Measurements from ENCODE around the gene OPN1SW. TPM values are rescaled to one million over a fixed set of nuclear protein-coding genes. Genes with fewer than 3 reads are reported as not detected.

Gene OPN1SW
- total and polyA plus RNA-seq, 9 of the 15 experiments (the other 6 are each of a cell fraction or from before 2014, with no cell fraction given): 0.84 to 1.0 TPM; not detected in 7

- TF ChIP-seq MYC (IDR thresholded peaks at IDR 0.05; ENCODE audit: low read depth, low read length): peak; percentile 71
- TF ChIP-seq MYC (CRISPR knock-in tag; IDR thresholded peaks at IDR 0.05; ENCODE audit: borderline replicate concordance, low read depth): no peak
- peak; percentile 87 for TF ChIP-seq VEZF1 (CRISPR knock-in tag; IDR thresholded peaks at IDR 0.05)
- peak; percentile 60; the same call in 1 of the 2 replicates for TF ChIP-seq ZNF263 (CRISPR knock-in tag; IDR thresholded peaks at IDR 0.05; ENCODE audit: borderline replicate concordance)
- TF ChIP-seq ZC3H4 (CRISPR knock-in tag; IDR thresholded peaks at IDR 0.05; ENCODE audit: borderline replicate concordance): no peak
- TF ChIP-seq ZNF764 (CRISPR knock-in tag; IDR thresholded peaks at IDR 0.05; ENCODE audit: low read depth): no peak
- no peak for TF ChIP-seq SIRT6 (IDR thresholded peaks at IDR 0.05; ENCODE audit: low read depth, low read length)
- TF ChIP-seq MXD1 (CRISPR knock-in tag; IDR thresholded peaks at IDR 0.05; ENCODE audit: borderline replicate concordance, poor library complexity, severe bottlenecking): no peak
- TF ChIP-seq GTF2F1 (IDR thresholded peaks at IDR 0.05; ENCODE audit: low read depth, low read length): no peak
- TF ChIP-seq RBM22 (IDR thresholded peaks at IDR 0.05; ENCODE audit: low read depth, low read length, poor library complexity, severe bottlenecking): no peak
- peak; percentile 59 for TF ChIP-seq L3MBTL2 (IDR thresholded peaks at IDR 0.05)
- TF ChIP-seq EP300 (IDR thresholded peaks at IDR 0.05; ENCODE audit: low read length): peak; percentile 79
- TF ChIP-seq KDM1A (IDR thresholded peaks at IDR 0.05): no peak; a peak in 1 of 4 replicates
- peak; percentile 26 for TF ChIP-seq NUFIP1 (IDR thresholded peaks at IDR 0.05; ENCODE audit: partially characterized antibody)
- peak; percentile 37; the same call in 1 of the 2 replicates for TF ChIP-seq CREB1 (IDR thresholded peaks at IDR 0.05)
- TF ChIP-seq CREB1 (CRISPR knock-in tag; IDR thresholded peaks at IDR 0.05): no peak
- no peak for TF ChIP-seq STAT5B (CRISPR knock-in tag; IDR thresholded peaks at IDR 0.05)
- TF ChIP-seq ZNF780A (CRISPR knock-in tag; IDR thresholded peaks at IDR 0.05): no peak
- TF ChIP-seq CEBPB (tag; IDR thresholded peaks at IDR 0.05): peak; percentile 96
- TF ChIP-seq FOSL1 (tag; conservative IDR thresholded peaks at IDR 0.05): 0 out of 2 replicates have a peak, but pooled peaks have one; percentile 15
- peak; percentile 95 for TF ChIP-seq ZNF316 (IDR thresholded peaks at IDR 0.05)
- TF ChIP-seq KDM4B (IDR thresholded peaks at IDR 0.05; ENCODE audit: borderline replicate concordance in 2 of 2, low read depth in 1 of 2): peak in 1 of 2 experiments; percentile 69; a peak in 1 of 4 replicates
- peak; percentile 60; the same call in 1 of the 2 replicates for TF ChIP-seq CXXC5 (CRISPR knock-in tag; IDR thresholded peaks at IDR 0.05)
- no peak for TF ChIP-seq SETDB1 (IDR thresholded peaks at IDR 0.05; ENCODE audit: low read length)
- peak; percentile 94 for TF ChIP-seq GATA2 (CRISPR knock-in tag; IDR thresholded peaks at IDR 0.05)
- 0 out of 2 replicates have a peak, but pooled peaks have one; percentile 18 for TF ChIP-seq TOE1 (IDR thresholded peaks at IDR 0.05; ENCODE audit: borderline replicate concordance)
- no peak for TF ChIP-seq TOE1 (CRISPR knock-in tag; IDR thresholded peaks at IDR 0.05; ENCODE audit: borderline replicate concordance, low read depth)
- TF ChIP-seq ETV6 (IDR thresholded peaks at IDR 0.05; ENCODE audit: borderline replicate concordance in 1 of 2, low read depth in 2 of 2, low read length in 1 of 2): peak in 1 of 2 experiments; percentile 60; a peak in 1 of 4 replicates
- no peak for TF ChIP-seq ETV6 (CRISPR knock-in tag; IDR thresholded peaks at IDR 0.05; ENCODE audit: borderline replicate concordance)
- TF ChIP-seq TCF3 (CRISPR knock-in tag; IDR thresholded peaks at IDR 0.05): peak; percentile 91
Observed at GRCh38 chr7:128812514-128813168, 37.0 kb upstream of the OPN1SW start (continued).

Data from K562 (cell line).